H9 (cell line): Measurements from ENCODE around the gene GPALPP1. TPM values are rescaled to one million over a fixed set of nuclear protein-coding genes. Genes with fewer than 3 reads are reported as not detected.

Experiments used
- DNase-seq: peaks from one replicate; pipeline ENCODE4 v3.0.0-alpha.2; 2017
- H2AFZ ChIP-seq: one replicate; pipeline ENCODE4 v1.6.1; 2013; ENCODE audit warnings: mild to moderate bottlenecking, low read length, control low read depth, moderate library complexity
- H2AK5ac ChIP-seq: 2 replicates; pipeline ENCODE4 v1.6.1; 2013; ENCODE audit warnings: low read length, control low read depth, mixed read lengths; ENCODE audit not compliant: insufficient read length
- H2BK120ac ChIP-seq: one replicate; pipeline ENCODE4 v1.6.1; 2013; ENCODE audit warnings: low read depth, mild to moderate bottlenecking, low read length, control low read depth, inconsistent platforms; ENCODE audit not compliant: poor library complexity, severe bottlenecking
- H2BK12ac ChIP-seq: 2 replicates; pipeline ENCODE4 v1.6.1; 2013; ENCODE audit warnings: low read length, control low read depth, mixed read lengths, low read depth; ENCODE audit not compliant: insufficient read length
- H2BK15ac ChIP-seq: 2 replicates; pipeline ENCODE4 v1.6.1; 2013; ENCODE audit warnings: low read depth, low read length, control low read depth
- H2BK20ac ChIP-seq: one replicate; pipeline ENCODE4 v1.6.1; 2013; ENCODE audit warnings: low read depth, mild to moderate bottlenecking, low read length, control low read depth, inconsistent platforms; ENCODE audit not compliant: poor library complexity, severe bottlenecking
- H2BK5ac ChIP-seq: 2 replicates; pipeline ENCODE4 v1.6.1; 2013; ENCODE audit warnings: low read length, control low read depth, mixed read lengths; ENCODE audit not compliant: insufficient read length
- H3K14ac ChIP-seq: 2 replicates; pipeline ENCODE4 v1.6.1; 2013; ENCODE audit warnings: low read length, control low read depth; ENCODE audit not compliant: insufficient read depth
- H3K18ac ChIP-seq: 2 replicates; pipeline ENCODE4 v1.6.1; 2013; ENCODE audit warnings: low read depth, mild to moderate bottlenecking, mixed read lengths, low read length, control low read depth; ENCODE audit not compliant: insufficient read length
- H3K23ac ChIP-seq: 2 replicates; pipeline ENCODE4 v1.6.1; 2013; ENCODE audit warnings: low read length, control low read depth, mixed read lengths, low read depth; ENCODE audit not compliant: insufficient read length
- H3K23me2 ChIP-seq: 2 replicates; pipeline ENCODE4 v1.6.1; 2013; ENCODE audit warnings: low read depth, mild to moderate bottlenecking, mixed read lengths, low read length, control low read depth; ENCODE audit not compliant: insufficient read length, poor library complexity, severe bottlenecking
- H3K27ac ChIP-seq: 2 replicates; pipeline ENCODE4 v1.5.1; 2013; ENCODE audit warnings: low read length, control low read depth, mixed read lengths, low read depth; ENCODE audit not compliant: insufficient read length
- H3K27me3 ChIP-seq: 2 replicates; pipeline ENCODE4 v1.6.1; 2013; ENCODE audit warnings: low read length, control low read depth, inconsistent platforms; ENCODE audit not compliant: insufficient read depth
- H3K4ac ChIP-seq: 2 replicates; pipeline ENCODE4 v1.6.1; 2013; ENCODE audit warnings: low read depth, mild to moderate bottlenecking, control low read depth, inconsistent platforms, low read length, moderate library complexity
- H3K4me1 ChIP-seq: 2 replicates; pipeline ENCODE4 v1.6.1; 2013; ENCODE audit warnings: low read length, control low read depth, inconsistent platforms; ENCODE audit not compliant: insufficient read depth
- H3K4me2 ChIP-seq: 2 replicates; pipeline ENCODE4 v1.6.1; 2013; ENCODE audit warnings: low read length, control low read depth, mixed read lengths; ENCODE audit not compliant: insufficient read length, insufficient read depth
- H3K56ac ChIP-seq: 2 replicates; pipeline ENCODE4 v1.6.1; 2013; ENCODE audit warnings: low read depth, mild to moderate bottlenecking, mixed read lengths, low read length, control low read depth; ENCODE audit not compliant: insufficient read length
- H3K79me1 ChIP-seq: 2 replicates; pipeline ENCODE4 v1.6.1; 2013; ENCODE audit warnings: low read depth, mild to moderate bottlenecking, moderate library complexity, low read length, control low read depth, inconsistent platforms; ENCODE audit not compliant: insufficient read depth, poor library complexity, severe bottlenecking
- H3K79me2 ChIP-seq: 2 replicates; pipeline ENCODE4 v1.6.1; 2013; ENCODE audit warnings: low read length, control low read depth, inconsistent platforms; ENCODE audit not compliant: insufficient read depth
- H3K9ac ChIP-seq: 2 replicates; pipeline ENCODE4 v1.6.1; 2013; ENCODE audit warnings: low read length, control low read depth, mixed read lengths; ENCODE audit not compliant: insufficient read length; ENCODE audit errors: extremely low read depth
- H3K9me3 ChIP-seq: one replicate; pipeline ENCODE4 v1.6.1; 2013; ENCODE audit warnings: low read depth, low read length, inconsistent platforms; ENCODE audit not compliant: control insufficient read depth
- H3T11ph ChIP-seq: one replicate; pipeline ENCODE4 v1.6.1; 2013; ENCODE audit warnings: mild to moderate bottlenecking, low read length, control low read depth, inconsistent platforms
- H4K20me1 ChIP-seq: one replicate; pipeline ENCODE4 v1.6.1; 2013; ENCODE audit not compliant: control insufficient read depth, insufficient read length, insufficient read depth
- H4K5ac ChIP-seq: 2 replicates; pipeline ENCODE4 v1.6.1; 2013; ENCODE audit warnings: low read depth, mild to moderate bottlenecking, mixed read lengths, low read length, control low read depth; ENCODE audit not compliant: insufficient read length
- H4K8ac ChIP-seq: replicated peaks from 2 replicates; pipeline ENCODE4 v1.6.1; 2013; ENCODE audit warnings: low read length, control low read depth, mixed read lengths, low read depth; ENCODE audit not compliant: insufficient read length
- H4K91ac ChIP-seq: 2 replicates; pipeline ENCODE4 v1.6.1; 2013; ENCODE audit warnings: low read depth, mild to moderate bottlenecking, moderate library complexity, mixed read lengths, low read length, control low read depth; ENCODE audit not compliant: insufficient read length
- H3K27ac Mint-ChIP-seq, 3 experiments: 2 replicates in 2 of 3; 3 replicates in 1 of 3; pipeline ENCODE4 v1.8.0; 2020 to 2021; ENCODE audit warnings: mixed read lengths in 3 of 3, mild to moderate bottlenecking in 1 of 3, moderate library complexity in 1 of 3
- H3K27me3 Mint-ChIP-seq: 2 replicates; pipeline ENCODE4 v1.8.0; 2021; ENCODE audit warnings: low read depth, mild to moderate bottlenecking, moderate library complexity, mixed read lengths
- H3K36me3 Mint-ChIP-seq, 3 experiments: 2 replicates in 2 of 3; 3 replicates in 1 of 3; pipeline ENCODE4 v1.8.0; 2020 to 2021; ENCODE audit warnings: low read depth in 3 of 3, mixed read lengths in 3 of 3; ENCODE audit not compliant: insufficient read depth in 1 of 3
- H3K4me1 Mint-ChIP-seq, 2 experiments: 2 replicates each; pipeline ENCODE4 v1.8.0; 2020; ENCODE audit warnings: mixed read lengths in 2 of 2
- H3K4me3 Mint-ChIP-seq, 2 experiments: 2 replicates in 1 of 2; 3 replicates in 1 of 2; pipeline ENCODE4 v1.8.0; 2020 to 2021; ENCODE audit warnings: mild to moderate bottlenecking in 2 of 2, mixed read lengths in 2 of 2, moderate library complexity in 1 of 2
- H3K9me3 Mint-ChIP-seq, 2 experiments: 2 replicates in 1 of 2; 3 replicates in 1 of 2; pipeline ENCODE4 v1.8.0; 2020; ENCODE audit warnings: mild to moderate bottlenecking in 2 of 2, mixed read lengths in 2 of 2, moderate library complexity in 1 of 2
- WGBS: extraction: QIAGEN DNeasy Blood & Tissue Kit; methylation state at CpG from one replicate; pipeline ENCODE4 v1.1.7; 2013; ENCODE audit warnings: missing lambda C conversion rate, low lambda C conversion rate, mixed read lengths; ENCODE audit not compliant: insufficient read length; ENCODE audit errors: extremely low coverage; 5-methylcytosine and 5-hydroxymethylcytosine counted together
- total RNA-seq: library from RNA; stranded (reverse); gene quantifications from 2 replicates; pipeline ENCODE4 v1.2.1, GENCODE V29; 2021
- TF ChIP-seq, protein P1 (sequence below): fragments of 200-600 bp; sonication (generic); conservative IDR thresholded peaks from 3 replicates; pipeline ENCODE4 v1.8.0; 2021; ENCODE audit warnings: antibody characterized with exemption, mild to moderate bottlenecking

GPALPP1 gene
- total RNA-seq, 1 experiment from 2014 or later: 21.9 TPM

- no peak for DNase-seq
- Mint-ChIP-seq H3K36me3 (peaks cover 3 to 22% (median 16%) of the 10 kb centered on the region in 3 experiments; a peak in 6 of 7 replicates), H3K9me3 (no peaks in the 10 kb centered on the region), H3K27me3 (no peaks in the 10 kb centered on the region), H3K4me3 (no peak overlapping the region), H3K4me1 (peaks cover 9 to 11% of the 10 kb centered on the region in 2 experiments), H3K27ac (no peak overlapping the region)
- Histone ChIP-seq H2BK12ac (no peak overlapping the region), H3K23me2 (no peaks in the 10 kb centered on the region), H2BK20ac (no peak overlapping the region), H2BK5ac (no peak overlapping the region), H3K79me1 (no peaks in the 10 kb centered on the region), H3K9me3 (no peaks in the 10 kb centered on the region), H4K5ac (no peak overlapping the region), H3K23ac (no peak overlapping the region), H4K8ac (no peak overlapping the region), H2AK5ac (no peak overlapping the region), H3K79me2 (no peaks in the 10 kb centered on the region), H3K4me2 (no peak overlapping the region), H3K27me3 (no peaks in the 10 kb centered on the region), H4K20me1 (no peaks in the 10 kb centered on the region), H3K18ac (no peak overlapping the region), H2BK15ac (no peak overlapping the region), H3K4me1 (no peaks in the 10 kb centered on the region), H3K4ac (no peak overlapping the region), H4K91ac (no peak overlapping the region), H2AFZ (no peak overlapping the region), H3K14ac (no peak overlapping the region), H3K27ac (no peak overlapping the region), H3K56ac (no peak overlapping the region), H3K9ac (no peak overlapping the region), H2BK120ac (no peak overlapping the region), H3T11ph (no peak overlapping the region)
- WGBS: no CpG with 5 or more reads among the region's 3 CpGs
- TF ChIP-seq, protein P1, sequence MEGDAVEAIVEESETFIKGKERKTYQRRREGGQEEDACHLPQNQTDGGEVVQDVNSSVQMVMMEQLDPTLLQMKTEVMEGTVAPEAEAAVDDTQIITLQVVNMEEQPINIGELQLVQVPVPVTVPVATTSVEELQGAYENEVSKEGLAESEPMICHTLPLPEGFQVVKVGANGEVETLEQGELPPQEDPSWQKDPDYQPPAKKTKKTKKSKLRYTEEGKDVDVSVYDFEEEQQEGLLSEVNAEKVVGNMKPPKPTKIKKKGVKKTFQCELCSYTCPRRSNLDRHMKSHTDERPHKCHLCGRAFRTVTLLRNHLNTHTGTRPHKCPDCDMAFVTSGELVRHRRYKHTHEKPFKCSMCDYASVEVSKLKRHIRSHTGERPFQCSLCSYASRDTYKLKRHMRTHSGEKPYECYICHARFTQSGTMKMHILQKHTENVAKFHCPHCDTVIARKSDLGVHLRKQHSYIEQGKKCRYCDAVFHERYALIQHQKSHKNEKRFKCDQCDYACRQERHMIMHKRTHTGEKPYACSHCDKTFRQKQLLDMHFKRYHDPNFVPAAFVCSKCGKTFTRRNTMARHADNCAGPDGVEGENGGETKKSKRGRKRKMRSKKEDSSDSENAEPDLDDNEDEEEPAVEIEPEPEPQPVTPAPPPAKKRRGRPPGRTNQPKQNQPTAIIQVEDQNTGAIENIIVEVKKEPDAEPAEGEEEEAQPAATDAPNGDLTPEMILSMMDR: peak; percentile 68
Measured at GRCh38 chr13:44972956-44973581, 16.3 kb upstream of the GPALPP1 start.
